IPS-20b (cell line): ENCODE results near the gene LYZL2.
"Not testable (repeated sequence)": the region's sequence is repeated elsewhere in the genome, so short reads cannot be mapped to it uniquely, and the experiment has no call there.

Experiments used
- H3K27ac ChIP-seq: one replicate; pipeline ENCODE4 v1.5.1; 2013; ENCODE audit warnings: low read length
- H3K27me3 ChIP-seq: 2 replicates; pipeline ENCODE4 v1.6.1; 2013; ENCODE audit warnings: mild to moderate bottlenecking, low read length, inconsistent platforms; ENCODE audit not compliant: insufficient read depth
- H3K36me3 ChIP-seq: 2 replicates; pipeline ENCODE4 v1.6.1; 2013; ENCODE audit warnings: low read depth, mild to moderate bottlenecking, inconsistent platforms, low read length, moderate library complexity; ENCODE audit not compliant: insufficient read depth
- H3K4me1 ChIP-seq: 2 replicates; pipeline ENCODE4 v1.6.1; 2013; ENCODE audit warnings: mild to moderate bottlenecking, control low read depth, inconsistent platforms, low read length, moderate library complexity; ENCODE audit not compliant: insufficient read depth
- H3K4me3 ChIP-seq: 2 replicates; pipeline ENCODE4 v1.5.1; 2013; ENCODE audit warnings: mild to moderate bottlenecking, low read length, inconsistent platforms
- H3K9ac ChIP-seq: 2 replicates; pipeline ENCODE4 v1.6.1; 2013; ENCODE audit warnings: low read depth, mild to moderate bottlenecking, inconsistent platforms, low read length, moderate library complexity
- H3K9me3 ChIP-seq: 2 replicates; pipeline ENCODE4 v1.6.1; 2013; ENCODE audit warnings: mild to moderate bottlenecking, low read depth, low read length, inconsistent platforms; ENCODE audit not compliant: insufficient read depth

The LYZL2 gene

DNA sequence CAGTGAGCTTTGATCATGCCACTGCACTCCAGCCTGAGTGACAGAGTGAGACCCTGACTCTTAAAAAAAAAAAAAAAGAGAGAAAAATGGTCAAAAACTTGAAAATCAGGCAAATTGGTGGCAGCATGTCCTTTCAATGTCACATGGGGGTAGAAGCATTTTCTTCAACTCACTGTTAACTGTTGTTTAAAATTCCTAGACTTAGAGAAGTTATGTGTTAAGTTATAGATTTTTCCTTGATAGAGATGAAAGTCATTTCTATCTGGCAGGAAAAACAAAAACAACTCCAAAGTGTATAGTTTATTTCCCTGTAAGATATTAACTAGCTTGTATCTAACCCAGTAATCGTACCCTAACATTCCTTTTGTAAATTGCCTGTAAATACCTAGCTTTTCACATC is 26.8 kb downstream of the LYZL2 start:
- no peak overlapping the region for H3K9ac ChIP-seq
- no peaks in the 10 kb centered on the region for H3K36me3 ChIP-seq
- no peaks in the 10 kb centered on the region for H3K9me3 ChIP-seq
- peaks cover 9% of the 10 kb centered on the region for H3K4me1 ChIP-seq
- no peak overlapping the region for H3K27ac ChIP-seq
- peaks cover 24% of the 10 kb centered on the region for H3K27me3 ChIP-seq
- H3K4me3 ChIP-seq = no peak overlapping the region

DNA sequence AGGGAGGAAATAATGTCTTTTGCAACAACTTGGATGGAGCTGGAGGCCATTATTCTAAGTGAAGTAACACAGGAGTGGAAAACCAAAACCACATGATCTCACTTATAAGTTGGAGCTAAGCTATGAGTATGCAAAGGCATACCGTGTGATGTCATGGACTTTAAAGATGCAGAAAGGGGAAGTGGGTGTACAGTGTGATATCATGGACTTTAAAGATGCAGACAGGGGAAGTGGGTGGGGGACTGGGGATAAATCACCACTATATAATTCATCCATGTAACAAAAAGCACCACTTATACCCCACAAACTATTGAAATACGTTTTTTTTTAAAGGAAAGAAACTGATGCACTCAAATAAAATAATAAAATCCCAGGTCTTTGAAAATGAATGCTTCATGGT is 29.5 kb downstream of the LYZL2 start:
- H3K36me3 ChIP-seq = no peaks in the 10 kb centered on the region
- no peak overlapping the region for H3K27ac ChIP-seq
- no peak overlapping the region for H3K9ac ChIP-seq
- H3K9me3 ChIP-seq = no peaks in the 10 kb centered on the region
- H3K4me3 ChIP-seq = no peak overlapping the region
- peaks cover 18% of the 10 kb centered on the region for H3K4me1 ChIP-seq
- peaks cover 46% of the 10 kb centered on the region for H3K27me3 ChIP-seq

- H3K9me3 ChIP-seq = no peaks in the 10 kb centered on the region
- no peak overlapping the region for H3K4me3 ChIP-seq
- peaks cover 18% of the 10 kb centered on the region for H3K4me1 ChIP-seq
- no peaks in the 10 kb centered on the region for H3K36me3 ChIP-seq
- peaks cover 63% of the 10 kb centered on the region for H3K27me3 ChIP-seq
- no peak overlapping the region for H3K9ac ChIP-seq
- no peak overlapping the region for H3K27ac ChIP-seq
Observed at GRCh38 chr10:30598105-30598776, 31.3 kb downstream of the LYZL2 start.

GRCh38 chr10:30597433-30597824 is 32.1 kb downstream of the LYZL2 start:
- not testable (repeated sequence) for H3K36me3 ChIP-seq, H3K27ac ChIP-seq, H3K9ac ChIP-seq, H3K9me3 ChIP-seq
- Histone ChIP-seq H3K4me3 (peak overlapping the region; percentile 29; the same call in 1 of the 2 replicates), H3K27me3 (peaks cover 72% of the 10 kb centered on the region), H3K4me1 (peaks cover 18% of the 10 kb centered on the region)

GRCh38 chr10:30596493-30597432 is 32.8 kb downstream of the LYZL2 start:
- not testable (repeated sequence) for H3K36me3 ChIP-seq, H3K27ac ChIP-seq

DNA sequence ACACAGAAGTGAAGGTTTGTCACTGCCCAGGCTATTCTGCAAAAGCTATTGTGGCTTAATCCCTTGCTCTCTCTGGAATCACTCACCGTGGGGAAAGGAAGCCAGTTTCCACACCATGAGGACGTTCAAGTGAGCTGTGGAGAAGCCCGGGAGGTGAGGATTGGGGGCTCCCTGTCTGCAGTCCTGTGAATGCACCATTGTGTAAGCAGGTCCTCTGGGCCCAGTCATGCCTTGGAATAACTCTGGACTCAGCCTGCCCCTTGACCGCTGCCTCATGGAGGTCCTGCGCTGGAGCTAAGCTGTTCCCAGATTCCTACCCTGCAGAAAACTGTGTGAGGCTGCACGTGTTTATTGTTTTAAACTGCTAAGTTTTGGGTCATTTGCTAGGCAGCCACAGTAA is 33.5 kb downstream of the LYZL2 start:
- no peak overlapping the region for H3K9ac ChIP-seq
- no peak overlapping the region for H3K27ac ChIP-seq
- H3K4me3 ChIP-seq = no peak overlapping the region
- H3K9me3 ChIP-seq = no peaks in the 10 kb centered on the region
- no peaks in the 10 kb centered on the region for H3K36me3 ChIP-seq
- H3K4me1 ChIP-seq = peaks cover 18% of the 10 kb centered on the region
- peaks cover 76% of the 10 kb centered on the region for H3K27me3 ChIP-seq

More at GRCh38 chr10:30596493-30597432, 32.8 kb downstream of the LYZL2 start:
- peaks cover 18% of the 10 kb centered on the region for H3K4me1 ChIP-seq
- peak overlapping the region; percentile 29; the same call in 1 of the 2 replicates for H3K4me3 ChIP-seq
- not testable (repeated sequence) for H3K9ac ChIP-seq, H3K9me3 ChIP-seq
- H3K27me3 ChIP-seq = peaks cover 72% of the 10 kb centered on the region

DNA sequence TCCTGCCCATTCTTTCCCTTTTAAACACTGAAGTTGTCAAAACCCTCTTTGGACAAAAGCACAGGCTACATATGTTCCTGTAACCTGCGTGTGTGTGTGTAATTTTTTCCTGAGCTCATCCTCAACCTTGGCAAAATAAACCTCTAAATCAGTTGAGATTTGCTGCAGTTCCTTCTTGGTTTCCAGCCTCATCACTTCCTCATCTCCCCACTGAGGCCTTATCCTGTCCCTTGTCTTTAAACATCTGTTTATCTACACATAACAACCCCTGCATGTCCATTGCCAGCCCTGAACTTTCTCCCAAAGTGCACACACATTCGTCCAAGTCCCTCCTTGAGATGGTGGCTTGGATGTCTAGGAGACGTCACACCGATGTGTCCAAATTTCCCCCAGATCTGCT is 35.5 kb downstream of the LYZL2 start:
- Histone ChIP-seq H3K36me3 (no peaks in the 10 kb centered on the region), H3K4me3 (no peak overlapping the region), H3K4me1 (peaks cover 18% of the 10 kb centered on the region), H3K27ac (no peak overlapping the region), H3K27me3 (peaks cover 65% of the 10 kb centered on the region), H3K9ac (no peak overlapping the region), H3K9me3 (no peaks in the 10 kb centered on the region)

DNA sequence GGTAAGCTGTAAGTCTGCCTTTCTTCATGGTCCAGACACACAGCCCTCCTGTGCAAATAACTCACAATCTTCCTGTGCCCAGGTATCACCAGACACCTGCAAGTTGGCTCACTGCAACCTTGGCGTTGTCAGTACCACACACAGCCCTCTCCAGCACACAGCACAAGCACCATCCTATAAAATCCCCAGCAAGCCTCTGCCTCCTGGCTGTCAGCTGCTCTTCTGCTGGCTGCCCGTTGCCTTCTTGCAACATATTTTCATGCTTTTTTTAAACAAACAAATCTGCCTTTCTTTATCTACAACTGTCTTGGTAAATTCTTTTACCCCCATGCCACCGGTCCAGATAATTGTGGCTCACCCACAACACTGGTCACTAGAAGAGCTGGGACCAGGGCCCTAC is 36.8 kb downstream of the LYZL2 start:
- H3K27me3 ChIP-seq = peaks cover 52% of the 10 kb centered on the region
- H3K27ac ChIP-seq, H3K9ac ChIP-seq, H3K4me3 ChIP-seq, H3K36me3 ChIP-seq, H3K4me1 ChIP-seq, H3K9me3 ChIP-seq: not testable (repeated sequence)

GRCh38 chr10:30591249-30591670 is 38.3 kb downstream of the LYZL2 start:
- no peak overlapping the region for H3K4me3 ChIP-seq
- H3K36me3 ChIP-seq = no peaks in the 10 kb centered on the region
- H3K4me1 ChIP-seq = peaks cover 2% of the 10 kb centered on the region
- H3K9ac ChIP-seq = no peak overlapping the region
- H3K27ac ChIP-seq = no peak overlapping the region
- H3K27me3 ChIP-seq = peaks cover 43% of the 10 kb centered on the region
- no peaks in the 10 kb centered on the region for H3K9me3 ChIP-seq

GRCh38 chr10:30589441-30589840 is 40.1 kb downstream of the LYZL2 start:
- Histone ChIP-seq H3K4me3 (no peak overlapping the region), H3K27me3 (peaks cover 25% of the 10 kb centered on the region)

DNA sequence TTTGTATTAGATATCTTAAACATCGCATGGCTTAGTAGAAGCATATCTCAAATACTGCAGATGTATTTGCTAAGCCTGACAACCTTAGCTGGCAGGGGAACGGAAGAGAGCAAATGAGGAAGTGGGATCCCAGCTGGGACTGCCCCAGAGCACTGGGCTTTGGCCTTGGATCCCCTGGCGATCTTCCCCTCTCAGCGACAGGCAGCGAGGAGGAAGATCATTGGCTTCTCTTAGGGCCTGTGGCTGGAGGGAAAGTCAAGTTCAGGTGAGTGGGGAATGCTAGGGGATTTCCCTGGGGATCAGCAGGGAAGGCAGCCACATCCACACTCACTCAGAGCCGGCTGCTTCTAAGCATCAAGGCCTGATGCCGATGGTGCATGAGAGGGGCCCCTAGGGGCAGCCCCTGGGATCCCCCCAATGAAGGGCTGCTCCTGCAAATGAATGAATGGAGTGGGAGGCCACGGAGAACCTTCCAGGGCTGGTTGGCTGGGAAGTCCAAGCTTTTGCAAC is 42.0 kb downstream of the LYZL2 start:
- Histone ChIP-seq H3K36me3 (no peaks in the 10 kb centered on the region), H3K9me3 (no peaks in the 10 kb centered on the region), H3K4me1 (no peaks in the 10 kb centered on the region), H3K27ac (no peak overlapping the region), H3K9ac (no peak overlapping the region), H3K4me3 (no peak overlapping the region), H3K27me3 (peaks cover 6% of the 10 kb centered on the region; the same call in 1 of the 2 replicates)

More at GRCh38 chr10:30589441-30589840, 40.1 kb downstream of the LYZL2 start:
- H3K4me1 ChIP-seq = no peaks in the 10 kb centered on the region
- H3K36me3 ChIP-seq = no peaks in the 10 kb centered on the region
- no peak overlapping the region for H3K9ac ChIP-seq
- no peaks in the 10 kb centered on the region for H3K9me3 ChIP-seq
- no peak overlapping the region for H3K27ac ChIP-seq
